K562 (cell line): Measurements from ENCODE around the gene PDCD6IP. TPM values are rescaled to one million over a fixed set of nuclear protein-coding genes. Genes with fewer than 3 reads are reported as not detected.

ENCODE experiments used
- ARNT ChIP-seq, 2 experiments: fragments of 450-650 bp; IDR thresholded peaks; 2 replicates each; pipeline ENCODE4 v1.6.1; 2016; ENCODE audit warnings: mild to moderate bottlenecking in 1 of 2
- CBX1 ChIP-seq: sonication (generic); IDR thresholded peaks from 2 replicates; pipeline ENCODE4 v1.6.1; 2016; ENCODE audit warnings: antibody characterized with exemption, low read depth, mild to moderate bottlenecking
- CTCFL ChIP-seq: IDR thresholded peaks from 2 replicates; pipeline ENCODE4 v1.6.1; 2011; ENCODE audit warnings: borderline replicate concordance, low read depth, mild to moderate bottlenecking, moderate library complexity, low read length; ENCODE audit not compliant: insufficient read depth, poor library complexity, severe bottlenecking
- DPF2 ChIP-seq: fragments of 450-650 bp; IDR thresholded peaks from 2 replicates; pipeline ENCODE4 v1.6.1; 2016
- ELF1 ChIP-seq: fragments of 200-800 bp; sonication (Bioruptor generic); IDR thresholded peaks from 2 replicates; pipeline ENCODE4 v1.6.1; 2016; ENCODE audit warnings: missing genetic modification characterization, missing compliant biosample characterization
- FOXM1 ChIP-seq, 2 experiments: fragments of 450-650 bp in 1 of 2; sonication (generic) in 1 of 2; formaldehyde crosslinking in 1 of 2; IDR thresholded peaks; 2 replicates each; pipeline versions ENCODE4 v1.6.1 to v1.9.0; 2017 to 2022; ENCODE audit warnings: low read depth in 2 of 2, mild to moderate bottlenecking in 2 of 2, missing genetic modification reagents in 1 of 2, moderate library complexity in 1 of 2
- GTF2A2 ChIP-seq: IDR thresholded peaks from 2 replicates; pipeline ENCODE4 v1.6.1; 2016; ENCODE audit warnings: mild to moderate bottlenecking, missing genetic modification characterization, missing compliant biosample characterization
- GTF2E2 ChIP-seq: fragments of 200-800 bp; sonication (Bioruptor generic); IDR thresholded peaks from 2 replicates; pipeline ENCODE4 v1.6.1; 2016; ENCODE audit warnings: missing genetic modification characterization, missing compliant biosample characterization
- HINFP ChIP-seq: fragments of 450-650 bp; conservative IDR thresholded peaks from 2 replicates; pipeline ENCODE4 v1.6.1; 2016; ENCODE audit warnings: missing genetic modification characterization, low read depth, mild to moderate bottlenecking, control low read depth, missing compliant biosample characterization
- KDM1A ChIP-seq, 2 experiments: fragments of 450-650 bp; IDR thresholded peaks; 2 replicates each; pipeline ENCODE4 v1.6.1; 2016; ENCODE audit warnings: mild to moderate bottlenecking in 2 of 2
- KLF16 ChIP-seq: IDR thresholded peaks from 2 replicates; pipeline ENCODE4 v1.6.1; 2016; ENCODE audit warnings: antibody characterized with exemption
- LCOR ChIP-seq: sonication (generic); formaldehyde crosslinking; IDR thresholded peaks from 2 replicates; pipeline ENCODE4 v1.8.0; 2022; ENCODE audit warnings: mild to moderate bottlenecking, missing genetic modification reagents
- MCM7 ChIP-seq, 2 experiments: fragments of 450-650 bp; IDR thresholded peaks; 2 replicates each; pipeline ENCODE4 v1.6.1; 2016 to 2018
- NFATC3 ChIP-seq: fragments of 450-650 bp; IDR thresholded peaks from 2 replicates; pipeline ENCODE4 v1.6.1; 2017; ENCODE audit warnings: mild to moderate bottlenecking
- SAFB ChIP-seq: fragments of 200-400 bp; formaldehyde crosslinking; IDR thresholded peaks from 2 replicates; pipeline ENCODE4 v1.6.1; 2017; ENCODE audit warnings: low read depth, low read length, borderline replicate concordance
- SRSF7 ChIP-seq: fragments of 200-400 bp; formaldehyde crosslinking; optimal IDR thresholded peaks from 2 replicates; pipeline ENCODE3; 2017; ENCODE audit warnings: mild to moderate bottlenecking, low read depth, low read length
- TARDBP ChIP-seq: fragments of 450-650 bp; IDR thresholded peaks from 2 replicates; pipeline ENCODE4 v1.6.1; 2016
- TCF7L2 ChIP-seq: fragments of 150-350 bp; IDR thresholded peaks from 2 replicates; pipeline ENCODE4 v1.6.1; 2016; ENCODE audit warnings: low read depth, mild to moderate bottlenecking, low read length, moderate library complexity
- TRIM24 ChIP-seq, 2 experiments: fragments of 450-650 bp; IDR thresholded peaks; 2 replicates each; pipeline ENCODE4 v1.6.1; 2016
- U2AF1 ChIP-seq: fragments of 200-400 bp; formaldehyde crosslinking; optimal IDR thresholded peaks from 2 replicates; pipeline ENCODE3; 2017; ENCODE audit warnings: mild to moderate bottlenecking, low read depth, low read length, moderate library complexity
- ZC3H4 ChIP-seq: sonication (generic); formaldehyde crosslinking; IDR thresholded peaks from 2 replicates; pipeline ENCODE4 v1.9.0; 2021; ENCODE audit warnings: missing genetic modification reagents, borderline replicate concordance
- ZFP1 ChIP-seq: fragments of 450-650 bp; formaldehyde crosslinking; IDR thresholded peaks from 2 replicates; pipeline ENCODE4 v1.4.0; 2020; ENCODE audit warnings: mild to moderate bottlenecking, mixed read lengths
- ZNF12 ChIP-seq: sonication (generic); formaldehyde crosslinking; IDR thresholded peaks from 2 replicates; pipeline ENCODE4 v1.4.0; 2020; ENCODE audit warnings: mild to moderate bottlenecking, missing genetic modification reagents
- ZNF408 ChIP-seq: fragments of 250-450 bp; sonication (Bioruptor Pico); IDR thresholded peaks from 2 replicates; pipeline ENCODE4 v1.4.0; 2020; ENCODE audit warnings: low read depth, mild to moderate bottlenecking, moderate library complexity
- polyA plus RNA-seq, 8 experiments: library from polyadenylated mRNA; depleted of rRNA in 4 of 8; stranded (reverse) in 5 of 8; unstranded in 3 of 8; fragments of >200 nt; fragmentation: Nextera tagmentation in 2 of 8; fragmentation: Illumina TruSeq in 1 of 8; extraction: Ambion mirVana in 2 of 8; extraction: Trizol in 1 of 8; gene quantifications; 2 replicates each; pipeline versions ENCODE4 v1.2.1 to v1.2.3, GENCODE V29; 2011 to 2014; ENCODE audit warnings: inconsistent platforms in 1 of 8, missing spikeins in 1 of 8
- total RNA-seq, 7 experiments: library from RNA; depleted of rRNA in 6 of 7; stranded (reverse); fragments of >200 nt in 6 of 7; fragmentation: Illumina TruSeq in 2 of 7; extraction: Trizol in 2 of 7; gene quantifications; 2 replicates each; pipeline versions ENCODE4 v1.2.1 to v1.2.3, GENCODE V29; 2011 to 2021; ENCODE audit warnings: low replicate concordance in 1 of 7
- TF ChIP-seq, protein P1 (sequence below): sonication (generic); IDR thresholded peaks from 2 replicates; pipeline ENCODE4 v1.6.1; 2016
- TF ChIP-seq, protein P2 (sequence below): IDR thresholded peaks from 2 replicates; pipeline ENCODE4 v1.6.1; 2011; ENCODE audit not compliant: insufficient read length; ENCODE audit errors: extremely low read depth

PDCD6IP gene
- total and polyA plus RNA-seq, 9 of the 15 experiments (the other 6 are each of a cell fraction or from before 2014, with no cell fraction given): 40.2 to 302 (median 122) TPM

DNA sequence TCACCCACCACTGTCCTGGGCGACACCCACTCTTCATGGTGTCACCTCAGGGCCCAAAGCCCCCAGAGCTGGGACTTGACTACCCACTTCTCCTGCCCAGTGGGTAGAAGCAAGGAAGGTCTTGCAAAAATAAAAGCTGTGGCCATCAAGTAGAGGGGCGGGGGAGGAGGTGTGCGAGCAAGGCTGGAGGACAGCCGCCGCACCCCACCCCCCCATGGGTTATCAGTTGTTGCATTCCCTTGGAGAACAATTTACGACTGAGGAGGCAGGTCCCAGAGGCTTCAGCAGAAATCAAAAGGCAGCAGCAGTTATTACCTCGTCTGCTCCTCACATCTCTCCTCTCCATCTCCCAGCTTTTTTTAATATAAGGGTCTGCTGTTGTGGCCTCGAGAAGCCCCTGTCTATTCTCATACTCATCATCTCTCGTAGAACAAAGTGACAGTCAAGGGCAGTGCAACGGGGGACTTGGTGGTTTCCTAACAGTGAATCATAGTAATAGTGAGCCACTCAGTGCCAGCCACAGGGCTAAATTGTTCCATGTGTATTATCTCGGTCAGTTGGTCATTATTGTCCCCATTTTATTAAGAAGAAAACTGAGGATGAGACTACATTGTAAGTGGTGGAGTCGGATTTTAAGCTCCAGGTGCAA lies 116.4 kb downstream of the PDCD6IP start (continued):
- TF ChIP-seq TRIM24 (IDR thresholded peaks at IDR 0.05): peak in 1 of 2 experiments; percentile 65; a peak in 2 of 4 replicates
- TF ChIP-seq ZC3H4 (CRISPR knock-in tag): no peak
- no peak for TF ChIP-seq ZFP1 (CRISPR knock-in tag)
- TF ChIP-seq HINFP (tag): no peak
- TF ChIP-seq MCM7 (IDR thresholded peaks at IDR 0.05): no peak
- TF ChIP-seq ELF1: no peak
- no peak for TF ChIP-seq CBX1
- TF ChIP-seq, protein P1, sequence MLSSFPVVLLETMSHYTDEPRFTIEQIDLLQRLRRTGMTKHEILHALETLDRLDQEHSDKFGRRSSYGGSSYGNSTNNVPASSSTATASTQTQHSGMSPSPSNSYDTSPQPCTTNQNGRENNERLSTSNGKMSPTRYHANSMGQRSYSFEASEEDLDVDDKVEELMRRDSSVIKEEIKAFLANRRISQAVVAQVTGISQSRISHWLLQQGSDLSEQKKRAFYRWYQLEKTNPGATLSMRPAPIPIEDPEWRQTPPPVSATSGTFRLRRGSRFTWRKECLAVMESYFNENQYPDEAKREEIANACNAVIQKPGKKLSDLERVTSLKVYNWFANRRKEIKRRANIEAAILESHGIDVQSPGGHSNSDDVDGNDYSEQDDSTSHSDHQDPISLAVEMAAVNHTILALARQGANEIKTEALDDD: peak; percentile 20; the same call in 1 of the 2 replicates
- no peak for TF ChIP-seq ARNT (IDR thresholded peaks at IDR 0.05)
- no peak for TF ChIP-seq ZNF408 (CRISPR knock-in tag)
- no peak for TF ChIP-seq U2AF1
- no peak for TF ChIP-seq TARDBP
- no peak for TF ChIP-seq SAFB
- TF ChIP-seq CTCFL: no peak
- no peak for TF ChIP-seq GTF2A2 (tag)
- TF ChIP-seq LCOR (CRISPR knock-in tag): peak; percentile 76; the same call in 1 of the 2 replicates
- no peak for TF ChIP-seq ZNF12 (CRISPR knock-in tag)
- TF ChIP-seq KLF16: peak; percentile 86
- no peak for TF ChIP-seq NFATC3
- peak; percentile 91 for TF ChIP-seq DPF2
- TF ChIP-seq FOXM1 (IDR thresholded peaks at IDR 0.05; ENCODE audit: low read depth): peak; percentile 44; the same call in 1 of the 2 replicates
- TF ChIP-seq FOXM1 (CRISPR knock-in tag; IDR thresholded peaks at IDR 0.05; ENCODE audit: low read depth): no peak
- no peak for TF ChIP-seq TCF7L2
- TF ChIP-seq SRSF7: no peak
- TF ChIP-seq, protein P2, sequence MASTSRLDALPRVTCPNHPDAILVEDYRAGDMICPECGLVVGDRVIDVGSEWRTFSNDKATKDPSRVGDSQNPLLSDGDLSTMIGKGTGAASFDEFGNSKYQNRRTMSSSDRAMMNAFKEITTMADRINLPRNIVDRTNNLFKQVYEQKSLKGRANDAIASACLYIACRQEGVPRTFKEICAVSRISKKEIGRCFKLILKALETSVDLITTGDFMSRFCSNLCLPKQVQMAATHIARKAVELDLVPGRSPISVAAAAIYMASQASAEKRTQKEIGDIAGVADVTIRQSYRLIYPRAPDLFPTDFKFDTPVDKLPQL: no peak
- TF ChIP-seq KDM1A (IDR thresholded peaks at IDR 0.05): peak; percentile 54 to 82; a peak in 3 of 4 replicates
- TF ChIP-seq GTF2E2 (tag): no peak
